ENCODE measurements around the gene SAP30L.
A peak's percentile ranks its signal among the peaks of the same experiment; 100 is the strongest.

SAP30L gene

GRCh38 chr5:154467655-154468354, 22.0 kb downstream of the SAP30L start:
- peak; percentile 84 for DNase-seq

GRCh38 chr5:154470137-154470536, 24.3 kb downstream of the SAP30L start:
- DNase-seq, result no peak

GRCh38 chr5:154470947-154471870, 25.4 kb downstream of the SAP30L start:
- no peak for DNase-seq

- DNase-seq, result no peak
These were observed 27.2 kb downstream of the SAP30L start for GRCh38 chr5:154472871-154473580.

- no peak for DNase-seq
These were observed 27.9 kb downstream of the SAP30L start for GRCh38 chr5:154473581-154474283.

GRCh38 chr5:154474396-154475334, 28.9 kb downstream of the SAP30L start:
- DNase-seq, result no peak

- DNase-seq, result no peak
These were observed 30.0 kb downstream of the SAP30L start for GRCh38 chr5:154475591-154476353.

GRCh38 chr5:154476354-154477205, 30.8 kb downstream of the SAP30L start:
- DNase-seq, result no peak

GRCh38 chr5:154477382-154478223, 31.8 kb downstream of the SAP30L start:
- DNase-seq, result no peak

GRCh38 chr5:154478224-154478565, 32.4 kb downstream of the SAP30L start, which contains the start of gene HAND1:
Gene HAND1 (minus strand): TSS chr5:154478227. CDS start chr5:154478008, 219 bp downstream.
- no peak for DNase-seq

GRCh38 chr5:154478752-154479159, 33.0 kb downstream of the SAP30L start:
- no peak for DNase-seq

GRCh38 chr5:154479160-154479943, 33.6 kb downstream of the SAP30L start:
- no peak for DNase-seq

- no peak for DNase-seq
These were observed 34.4 kb downstream of the SAP30L start for GRCh38 chr5:154479944-154480750.

GRCh38 chr5:154480847-154481246, 35.0 kb downstream of the SAP30L start:
- DNase-seq, result no peak

GRCh38 chr5:154481584-154482381, 36.0 kb downstream of the SAP30L start:
- no peak for DNase-seq
